Neural progenitor cell (in vitro differentiated cells): ENCODE measurements around the gene DDX24. TPM values are rescaled to one million over a fixed set of nuclear protein-coding genes. Genes with fewer than 3 reads are reported as not detected.
A peak's percentile ranks its signal among the peaks of the same experiment; 100 is the strongest.

Experiments
- DNase-seq: peaks from one replicate; pipeline ENCODE4 v3.0.0-alpha.2; 2016; ENCODE audit warnings: low spot score
- H2AFZ ChIP-seq: fragments of 200-600 bp; sonication (generic); replicated peaks from 2 replicates; pipeline ENCODE4 v1.6.1; 2016; ENCODE audit warnings: antibody characterized with exemption
- H3F3A ChIP-seq: fragments of 200-600 bp; sonication (generic); 2 replicates; pipeline ENCODE4 v1.6.1; 2016; ENCODE audit warnings: antibody characterized with exemption, low read depth
- H3K27ac ChIP-seq: fragments of 200-600 bp; sonication (generic); 2 replicates; pipeline ENCODE4 v1.5.1; 2016; ENCODE audit warnings: mild to moderate bottlenecking
- H3K27me3 ChIP-seq: fragments of 200-600 bp; sonication (generic); 2 replicates; pipeline ENCODE4 v1.6.1; 2016; ENCODE audit warnings: mild to moderate bottlenecking, moderate library complexity
- H3K36me3 ChIP-seq: fragments of 200-600 bp; sonication (generic); 2 replicates; pipeline ENCODE4 v1.5.1; 2016
- H3K4me1 ChIP-seq: fragments of 200-600 bp; sonication (generic); 2 replicates; pipeline ENCODE4 v1.6.1; 2016; ENCODE audit warnings: mixed run types
- H3K4me2 ChIP-seq: fragments of 200-600 bp; sonication (generic); 2 replicates; pipeline ENCODE4 v1.6.1; 2016
- H3K4me3 ChIP-seq: fragments of 200-600 bp; sonication (generic); 2 replicates; pipeline ENCODE4 v1.5.1; 2016
- H3K79me2 ChIP-seq: fragments of 200-600 bp; sonication (generic); 2 replicates; pipeline ENCODE4 v1.6.1; 2016; ENCODE audit warnings: low read depth
- H3K9ac ChIP-seq: fragments of 200-600 bp; sonication (generic); 2 replicates; pipeline ENCODE4 v1.6.1; 2016
- H3K9me3 ChIP-seq: fragments of 200-600 bp; sonication (generic); 2 replicates; pipeline ENCODE4 v1.5.1; 2016; ENCODE audit warnings: low read depth
- H4K20me1 ChIP-seq: fragments of 200-600 bp; sonication (generic); 2 replicates; pipeline ENCODE4 v1.6.1; 2016; ENCODE audit warnings: low read depth
- H3K27ac Mint-ChIP-seq: 3 replicates; pipeline ENCODE4 v1.8.0; 2021; ENCODE audit warnings: mixed read lengths
- H3K27me3 Mint-ChIP-seq: 2 replicates; pipeline ENCODE4 v1.8.0; 2022; ENCODE audit warnings: low read depth, mild to moderate bottlenecking, inconsistent platforms, moderate library complexity, mixed read lengths; ENCODE audit not compliant: insufficient read depth
- H3K36me3 Mint-ChIP-seq: 3 replicates; pipeline ENCODE4 v1.8.0; 2021; ENCODE audit warnings: mixed read lengths
- H3K4me1 Mint-ChIP-seq: 3 replicates; pipeline ENCODE4 v1.8.0; 2021; ENCODE audit warnings: mixed read lengths
- H3K4me3 Mint-ChIP-seq: 3 replicates; pipeline ENCODE4 v1.8.0; 2021; ENCODE audit warnings: mild to moderate bottlenecking, moderate library complexity, mixed read lengths
- H3K9me3 Mint-ChIP-seq: 3 replicates; pipeline ENCODE4 v1.8.0; 2020; ENCODE audit warnings: mixed read lengths
- EZH2 ChIP-seq: fragments of 200-600 bp; sonication (generic); IDR thresholded peaks from 2 replicates; pipeline ENCODE4 v1.6.1; 2017; ENCODE audit warnings: antibody characterized with exemption, mild to moderate bottlenecking, moderate library complexity
- EZH2phosphoT487 ChIP-seq: fragments of 200-600 bp; sonication (generic); IDR thresholded peaks from 2 replicates; pipeline ENCODE4 v1.6.1; 2017; ENCODE audit warnings: antibody characterized with exemption
- total RNA-seq: library from RNA; depleted of rRNA; stranded (reverse); fragments of >200 nt; gene quantifications from 2 replicates; pipeline ENCODE4 v1.2.3, GENCODE V29; 2015; ENCODE audit warnings: low replicate concordance
- TF ChIP-seq, protein P1 (sequence below): fragments of 200-600 bp; sonication (generic); IDR thresholded peaks from 2 replicates; pipeline ENCODE4 v1.5.1; 2017; ENCODE audit warnings: antibody characterized with exemption, mild to moderate bottlenecking

DDX24 gene
- total RNA-seq, 1 donor from 2014 or later: 153 TPM

DNA sequence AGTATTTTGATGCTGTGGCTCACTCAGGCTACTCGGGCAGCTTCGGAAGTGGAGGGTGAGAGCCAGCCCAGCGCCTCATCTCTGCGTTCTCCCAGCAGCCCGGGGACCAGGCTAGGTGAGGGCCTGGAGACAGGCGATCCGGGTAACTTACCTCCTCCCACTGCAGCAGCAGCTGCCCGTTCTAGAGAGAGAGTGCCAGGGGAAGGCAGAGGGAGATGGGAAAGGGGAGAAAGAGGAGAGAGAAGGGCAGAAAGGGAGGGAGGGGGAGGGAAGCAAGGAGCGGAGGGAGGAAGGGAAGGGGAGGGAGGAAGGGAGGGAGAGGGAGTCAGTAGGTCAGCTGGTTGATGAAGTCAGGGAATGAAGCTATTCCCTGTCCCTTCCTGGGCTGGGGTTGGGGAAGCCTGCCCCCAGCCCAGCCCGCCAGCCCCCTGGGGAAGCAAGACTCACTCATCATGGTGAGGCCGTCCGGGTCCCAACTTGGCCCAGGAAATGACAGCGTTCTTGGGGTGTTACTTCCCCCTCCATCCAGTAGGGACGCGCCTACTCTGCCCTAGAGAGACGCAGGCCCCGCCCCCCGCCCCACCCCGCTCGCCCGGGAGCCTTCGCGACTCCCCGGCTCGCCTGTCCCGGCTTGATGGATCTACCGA lies 48.2 kb upstream of the DDX24 start, which contains the start of gene IFI27L2:
Gene IFI27L2 (minus strand): TSS at position 494 of the 647 bp plus-strand sequence. CDS start 40 bp downstream, at position 454.
- Mint-ChIP-seq H3K36me3 (no peaks in the 10 kb centered on the region), H3K27me3 (peaks cover 16% of the 10 kb centered on the region)
- H3K27ac ChIP-seq: no peak within 1 kb of the TSS

DNA sequence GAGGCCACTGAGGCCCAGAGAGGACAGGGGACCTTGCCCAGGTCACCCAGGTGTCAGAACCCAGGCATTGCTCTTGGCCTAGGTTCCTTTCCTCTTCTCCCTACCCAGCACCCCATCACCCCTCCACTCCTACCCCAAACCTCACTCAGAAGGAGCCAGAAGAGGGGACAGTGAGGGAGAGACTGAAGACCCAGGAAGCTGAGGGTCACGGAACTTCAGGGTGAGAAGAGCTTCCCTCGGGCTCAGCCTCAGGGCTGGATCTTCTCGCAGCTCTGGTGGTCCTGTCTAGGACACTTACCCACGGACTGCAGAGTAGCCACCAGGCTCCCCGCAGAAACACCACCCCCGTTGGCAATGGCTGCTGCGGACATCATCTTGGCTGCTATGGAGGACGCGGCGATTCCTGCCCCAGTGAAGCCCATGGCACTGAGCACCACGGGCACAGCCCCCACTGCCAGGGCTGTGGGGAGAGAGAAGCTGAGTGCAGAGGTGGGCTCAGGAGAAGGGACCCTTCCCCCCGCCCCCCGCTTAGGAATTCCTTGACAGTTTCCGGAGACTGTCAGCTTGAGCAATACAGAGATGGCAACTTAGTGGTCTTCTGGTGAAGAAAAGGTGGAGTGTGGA lies 47.3 kb upstream of the DDX24 start:
- no peak overlapping the region for H2AFZ ChIP-seq
- H3K9me3 ChIP-seq: no peaks in the 10 kb centered on the region
- TF ChIP-seq EZH2: no peak
- TF ChIP-seq, protein P1, sequence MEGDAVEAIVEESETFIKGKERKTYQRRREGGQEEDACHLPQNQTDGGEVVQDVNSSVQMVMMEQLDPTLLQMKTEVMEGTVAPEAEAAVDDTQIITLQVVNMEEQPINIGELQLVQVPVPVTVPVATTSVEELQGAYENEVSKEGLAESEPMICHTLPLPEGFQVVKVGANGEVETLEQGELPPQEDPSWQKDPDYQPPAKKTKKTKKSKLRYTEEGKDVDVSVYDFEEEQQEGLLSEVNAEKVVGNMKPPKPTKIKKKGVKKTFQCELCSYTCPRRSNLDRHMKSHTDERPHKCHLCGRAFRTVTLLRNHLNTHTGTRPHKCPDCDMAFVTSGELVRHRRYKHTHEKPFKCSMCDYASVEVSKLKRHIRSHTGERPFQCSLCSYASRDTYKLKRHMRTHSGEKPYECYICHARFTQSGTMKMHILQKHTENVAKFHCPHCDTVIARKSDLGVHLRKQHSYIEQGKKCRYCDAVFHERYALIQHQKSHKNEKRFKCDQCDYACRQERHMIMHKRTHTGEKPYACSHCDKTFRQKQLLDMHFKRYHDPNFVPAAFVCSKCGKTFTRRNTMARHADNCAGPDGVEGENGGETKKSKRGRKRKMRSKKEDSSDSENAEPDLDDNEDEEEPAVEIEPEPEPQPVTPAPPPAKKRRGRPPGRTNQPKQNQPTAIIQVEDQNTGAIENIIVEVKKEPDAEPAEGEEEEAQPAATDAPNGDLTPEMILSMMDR: no peak
- no peak for TF ChIP-seq EZH2phosphoT487
- H3K4me3 ChIP-seq: peak overlapping the region; percentile 53
- peak overlapping the region; percentile 19 for H3K27ac Mint-ChIP-seq
- peaks cover 4% of the 10 kb centered on the region for H3K4me1 ChIP-seq
- H3K4me3 Mint-ChIP-seq: peak overlapping the region; percentile 90
- H3K9ac ChIP-seq: no peak overlapping the region
- no peaks in the 10 kb centered on the region for H3K36me3 Mint-ChIP-seq
- H4K20me1 ChIP-seq: no peaks in the 10 kb centered on the region
- H3K9me3 Mint-ChIP-seq: no peaks in the 10 kb centered on the region
- H3K79me2 ChIP-seq: no peaks in the 10 kb centered on the region
- H3F3A ChIP-seq: peaks cover 16% of the 10 kb centered on the region
- no peak for DNase-seq
- peaks cover 18% of the 10 kb centered on the region for H3K4me1 Mint-ChIP-seq
- H3K27ac ChIP-seq: no peak overlapping the region
- H3K4me2 ChIP-seq: peak overlapping the region; percentile 84
- peaks cover 16% of the 10 kb centered on the region for H3K27me3 Mint-ChIP-seq
- no peaks in the 10 kb centered on the region for H3K27me3 ChIP-seq
- H3K36me3 ChIP-seq: no peaks in the 10 kb centered on the region

More for the DNA sequence above, 48.2 kb upstream of the DDX24 start, which contains the start of gene IFI27L2:
- DNase-seq: peak; percentile 94
- H2AFZ ChIP-seq: peak within 1 kb of the TSS; percentile 97
- H3F3A ChIP-seq: peaks cover 16% of the 10 kb centered on the region
- H3K9ac ChIP-seq: no peak within 1 kb of the TSS
- H3K4me2 ChIP-seq: peak within 1 kb of the TSS; percentile 84
- H3K4me1 ChIP-seq: peaks cover 4% of the 10 kb centered on the region
- no peaks in the 10 kb centered on the region for H3K36me3 ChIP-seq
- no peaks in the 10 kb centered on the region for H3K9me3 Mint-ChIP-seq
- TF ChIP-seq, protein P1: peak; percentile 46
- TF ChIP-seq EZH2phosphoT487: no peak
- no peaks in the 10 kb centered on the region for H3K9me3 ChIP-seq
- peaks cover 18% of the 10 kb centered on the region for H3K4me1 Mint-ChIP-seq
- peak within 1 kb of the TSS; percentile 90 for H3K4me3 Mint-ChIP-seq
- H3K27ac Mint-ChIP-seq: peak within 1 kb of the TSS; percentile 40
- peak within 1 kb of the TSS; percentile 53 for H3K4me3 ChIP-seq
- no peaks in the 10 kb centered on the region for H4K20me1 ChIP-seq
- H3K27me3 ChIP-seq: no peaks in the 10 kb centered on the region
- H3K79me2 ChIP-seq: no peaks in the 10 kb centered on the region

- Histone ChIP-seq H3K4me2 (no peak overlapping the region), H3K4me3 (no peak overlapping the region), H3K79me2 (no peaks in the 10 kb centered on the region), H4K20me1 (no peaks in the 10 kb centered on the region), H3K27me3 (no peaks in the 10 kb centered on the region), H3K9ac (no peak overlapping the region), H2AFZ (no peak overlapping the region), H3K36me3 (no peaks in the 10 kb centered on the region), H3K27ac (no peak overlapping the region), H3F3A (peaks cover 16% of the 10 kb centered on the region), H3K4me1 (peaks cover 4% of the 10 kb centered on the region), H3K9me3 (no peaks in the 10 kb centered on the region)
- no peak for DNase-seq
- no peaks in the 10 kb centered on the region for H3K36me3 Mint-ChIP-seq
- H3K27ac Mint-ChIP-seq: no peak overlapping the region
- TF ChIP-seq, protein P1: no peak
- TF ChIP-seq EZH2phosphoT487 (no peak), EZH2 (no peak)
- peaks cover 18% of the 10 kb centered on the region for H3K27me3 Mint-ChIP-seq
- H3K4me3 Mint-ChIP-seq: peak overlapping the region; percentile 60
- H3K9me3 Mint-ChIP-seq: no peaks in the 10 kb centered on the region
- H3K4me1 Mint-ChIP-seq: peaks cover 18% of the 10 kb centered on the region
Observed at GRCh38 chr14:94127330-94127729, 46.3 kb upstream of the DDX24 start.
